Sigmoid colon (tissue), 4 donors: Measurements from ENCODE around the gene PSG7.
"Not testable (repeated sequence)": the region's sequence is repeated elsewhere in the genome, so short reads cannot be mapped to it uniquely, and the experiment has no call there.

Experiments
- EP300 ChIP-seq, 4 donors: sonication (generic); formaldehyde crosslinking; IDR thresholded peaks; one replicate each; pipeline ENCODE4 v1.6.1; 2017; ENCODE audit warnings: antibody characterized with exemption in 4 of 4
- TF ChIP-seq, protein P1 (sequence below), 4 experiments: fragments of 450-650 bp in 3 of 4; fragments of 200-600 bp in 1 of 4; IDR thresholded peaks; one replicate each; pipeline ENCODE4 v1.5.1; 2016 to 2019; ENCODE audit warnings: antibody characterized with exemption in 4 of 4, mild to moderate bottlenecking in 3 of 4, moderate library complexity in 2 of 4

DNA sequence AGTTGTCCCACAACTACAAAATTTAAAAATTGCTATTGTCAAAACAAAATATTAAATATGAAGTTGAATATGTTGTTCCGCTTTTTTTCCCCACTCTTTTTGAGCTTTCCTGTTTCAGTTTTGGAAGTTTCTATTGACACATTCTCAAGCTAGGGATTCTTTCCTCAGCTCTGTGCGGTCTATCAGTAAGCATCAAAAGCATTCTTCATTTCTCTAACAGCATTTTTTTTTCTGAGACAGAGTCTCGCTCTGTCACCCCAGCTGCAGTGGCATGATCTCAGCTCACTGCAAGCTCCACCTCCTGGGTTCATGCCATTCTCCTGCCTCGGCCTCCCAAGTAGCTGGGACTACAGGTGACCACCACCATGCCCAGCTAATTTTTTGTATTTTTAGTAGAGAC lies 24.1 kb downstream of the PSG7 start:
- TF ChIP-seq, protein P1, sequence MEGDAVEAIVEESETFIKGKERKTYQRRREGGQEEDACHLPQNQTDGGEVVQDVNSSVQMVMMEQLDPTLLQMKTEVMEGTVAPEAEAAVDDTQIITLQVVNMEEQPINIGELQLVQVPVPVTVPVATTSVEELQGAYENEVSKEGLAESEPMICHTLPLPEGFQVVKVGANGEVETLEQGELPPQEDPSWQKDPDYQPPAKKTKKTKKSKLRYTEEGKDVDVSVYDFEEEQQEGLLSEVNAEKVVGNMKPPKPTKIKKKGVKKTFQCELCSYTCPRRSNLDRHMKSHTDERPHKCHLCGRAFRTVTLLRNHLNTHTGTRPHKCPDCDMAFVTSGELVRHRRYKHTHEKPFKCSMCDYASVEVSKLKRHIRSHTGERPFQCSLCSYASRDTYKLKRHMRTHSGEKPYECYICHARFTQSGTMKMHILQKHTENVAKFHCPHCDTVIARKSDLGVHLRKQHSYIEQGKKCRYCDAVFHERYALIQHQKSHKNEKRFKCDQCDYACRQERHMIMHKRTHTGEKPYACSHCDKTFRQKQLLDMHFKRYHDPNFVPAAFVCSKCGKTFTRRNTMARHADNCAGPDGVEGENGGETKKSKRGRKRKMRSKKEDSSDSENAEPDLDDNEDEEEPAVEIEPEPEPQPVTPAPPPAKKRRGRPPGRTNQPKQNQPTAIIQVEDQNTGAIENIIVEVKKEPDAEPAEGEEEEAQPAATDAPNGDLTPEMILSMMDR (IDR thresholded peaks at IDR 0.05), result not testable (repeated sequence)
- TF ChIP-seq EP300 (IDR thresholded peaks at IDR 0.05), result not testable (repeated sequence)
